Progenitor cell of endocrine pancreas (in vitro differentiated cells): ENCODE measurements around the gene TMEM139. TPM values are rescaled to one million over a fixed set of nuclear protein-coding genes. Genes with fewer than 3 reads are reported as not detected.

ENCODE experiments used
- DNase-seq: peaks from one replicate; pipeline ENCODE4 v3.0.0; 2021; ENCODE audit warnings: low spot score; ENCODE audit not compliant: unreplicated experiment
- H3K27ac Mint-ChIP-seq: 2 replicates; pipeline ENCODE4 v1.8.0; 2021; ENCODE audit warnings: mild to moderate bottlenecking, moderate library complexity, mixed read lengths
- H3K27me3 Mint-ChIP-seq: 2 replicates; pipeline ENCODE4 v1.8.0; 2021; ENCODE audit warnings: mixed read lengths
- H3K36me3 Mint-ChIP-seq: 2 replicates; pipeline ENCODE4 v1.8.0; 2022; ENCODE audit warnings: mixed read lengths; ENCODE audit not compliant: insufficient read depth
- H3K4me1 Mint-ChIP-seq: 2 replicates; pipeline ENCODE4 v1.8.0; 2021; ENCODE audit warnings: low read depth, mixed read lengths
- H3K4me3 Mint-ChIP-seq: 2 replicates; pipeline ENCODE4 v1.8.0; 2021; ENCODE audit warnings: low read depth, mild to moderate bottlenecking, moderate library complexity, mixed read lengths
- H3K9me3 Mint-ChIP-seq: 2 replicates; pipeline ENCODE4 v1.8.0; 2021; ENCODE audit warnings: low read depth, mixed read lengths
- CTCF ChIP-seq: fragments of 200-600 bp; sonication (generic); IDR thresholded peaks from one replicate; pipeline ENCODE4 v1.5.0; 2021; ENCODE audit warnings: antibody characterized with exemption, mild to moderate bottlenecking; ENCODE audit not compliant: unreplicated experiment
- total RNA-seq: library from RNA; stranded (reverse); gene quantifications from 2 replicates; pipeline ENCODE4 v1.2.1, GENCODE V29; 2021

The TMEM139 gene
- total RNA-seq, 1 donor from 2014 or later = 4.7 TPM

- DNase-seq = no peak
- H3K4me1 Mint-ChIP-seq = peaks cover 11% of the 10 kb centered on the region
- H3K9me3 Mint-ChIP-seq = no peaks in the 10 kb centered on the region
- TF ChIP-seq CTCF = no peak
- no peak overlapping the region for H3K4me3 Mint-ChIP-seq
- H3K36me3 Mint-ChIP-seq = no peaks in the 10 kb centered on the region
- H3K27me3 Mint-ChIP-seq = peaks cover under 1% of the 10 kb centered on the region
- no peak overlapping the region for H3K27ac Mint-ChIP-seq
Measured at GRCh38 chr7:143322760-143323633, 38.2 kb downstream of the TMEM139 start.

GRCh38 chr7:143323653-143324052 is 38.9 kb downstream of the TMEM139 start:
- no peak overlapping the region for H3K27ac Mint-ChIP-seq
- H3K9me3 Mint-ChIP-seq = no peaks in the 10 kb centered on the region
- no peak overlapping the region for H3K4me3 Mint-ChIP-seq
- peaks cover 3% of the 10 kb centered on the region for H3K27me3 Mint-ChIP-seq
- no peak for TF ChIP-seq CTCF
- no peak for DNase-seq
- peaks cover 11% of the 10 kb centered on the region for H3K4me1 Mint-ChIP-seq
- H3K36me3 Mint-ChIP-seq = no peaks in the 10 kb centered on the region

GRCh38 chr7:143325240-143325639 is 40.5 kb downstream of the TMEM139 start:
- Mint-ChIP-seq H3K27ac (no peak overlapping the region), H3K36me3 (no peaks in the 10 kb centered on the region), H3K4me3 (no peak overlapping the region), H3K4me1 (peaks cover 11% of the 10 kb centered on the region), H3K9me3 (no peaks in the 10 kb centered on the region), H3K27me3 (peaks cover 3% of the 10 kb centered on the region)
- DNase-seq = no peak
- TF ChIP-seq CTCF = no peak

GRCh38 chr7:143327903-143328302 is 43.1 kb downstream of the TMEM139 start:
- Mint-ChIP-seq H3K27ac (no peak overlapping the region), H3K27me3 (peaks cover 3% of the 10 kb centered on the region), H3K36me3 (no peaks in the 10 kb centered on the region), H3K4me3 (no peak overlapping the region), H3K4me1 (peaks cover 11% of the 10 kb centered on the region), H3K9me3 (no peaks in the 10 kb centered on the region)
- no peak for DNase-seq
- TF ChIP-seq CTCF = no peak

- peaks cover 8% of the 10 kb centered on the region for H3K4me1 Mint-ChIP-seq
- H3K9me3 Mint-ChIP-seq = no peaks in the 10 kb centered on the region
- peaks cover 3% of the 10 kb centered on the region for H3K27me3 Mint-ChIP-seq
- DNase-seq = no peak
- TF ChIP-seq CTCF = no peak
- H3K27ac Mint-ChIP-seq = no peak overlapping the region
- no peaks in the 10 kb centered on the region for H3K36me3 Mint-ChIP-seq
- no peak overlapping the region for H3K4me3 Mint-ChIP-seq
Measured at GRCh38 chr7:143329471-143330170, 44.9 kb downstream of the TMEM139 start.
